Thymus (tissue), 11 donors: ENCODE measurements around the gene LRCH1. TPM values are rescaled to one million over a fixed set of nuclear protein-coding genes. Genes with fewer than 3 reads are reported as not detected.

Experiments used
- DNase-seq, 9 donors: peaks; one replicate each; pipeline ENCODE4 v3.0.0-alpha.2; 2013; ENCODE audit warnings: low spot score in 9 of 9, low read depth in 6 of 9, missing footprints in 1 of 9
- H3K27ac ChIP-seq, 2 donors: one replicate each; pipeline ENCODE4 v1.5.1; 2013; ENCODE audit warnings: control low read depth in 1 of 2, low read depth in 1 of 2, low read length in 1 of 2, mild to moderate bottlenecking in 1 of 2, moderate library complexity in 1 of 2
- H3K27me3 ChIP-seq, 2 donors: one replicate each; pipeline ENCODE4 v1.5.1; 2013; ENCODE audit warnings: low read length in 1 of 2; ENCODE audit not compliant: control insufficient read depth in 2 of 2, insufficient read depth in 1 of 2
- H3K36me3 ChIP-seq, 2 donors: one replicate each; pipeline ENCODE4 v1.5.1; 2013; ENCODE audit warnings: low read length in 1 of 2, mild to moderate bottlenecking in 1 of 2, moderate library complexity in 1 of 2; ENCODE audit not compliant: control insufficient read depth in 2 of 2, insufficient read depth in 2 of 2
- H3K4me1 ChIP-seq, 2 donors: one replicate each; pipeline ENCODE4 v1.5.1; 2013; ENCODE audit warnings: low read length in 2 of 2; ENCODE audit not compliant: control insufficient read depth in 2 of 2, insufficient read depth in 2 of 2
- H3K4me3 ChIP-seq, 2 donors: one replicate each; pipeline ENCODE4 v1.5.1; 2013; ENCODE audit warnings: low read length in 2 of 2, control low read depth in 1 of 2, mild to moderate bottlenecking in 1 of 2
- H3K9me3 ChIP-seq, 2 donors: one replicate each; pipeline ENCODE4 v1.5.1; 2013; ENCODE audit warnings: low read length in 1 of 2, mild to moderate bottlenecking in 1 of 2; ENCODE audit not compliant: control insufficient read depth in 2 of 2, insufficient read depth in 1 of 2
- WGBS: extraction: QIAGEN DNeasy Blood & Tissue Kit; methylation state at CpG from one replicate; pipeline ENCODE4 v1.1.7; 2013; 5-methylcytosine and 5-hydroxymethylcytosine counted together
- polyA plus RNA-seq: library from polyadenylated mRNA; stranded (reverse); fragments of 200-250 nt; gene quantifications from one replicate; pipeline ENCODE4 v1.2.3, GENCODE V29; 2013
- total RNA-seq: library from RNA; stranded (reverse); fragments of 120-200 nt; gene quantifications from one replicate; pipeline ENCODE4 v1.2.4, GENCODE V29; 2013
- donor health status: healthy.

The LRCH1 gene
- total and polyA plus RNA-seq, 2 donors, result 9.1 to 13.7 TPM

GRCh38 chr13:46639033-46639981, 86.3 kb downstream of the LRCH1 start:
- Histone ChIP-seq H3K27me3 (no peaks in the 10 kb centered on the region), H3K9me3 (no peaks in the 10 kb centered on the region), H3K4me3 (no peak overlapping the region), H3K4me1 (peaks cover 0 to 5% of the 10 kb centered on the region in 2 donors), H3K36me3 (no peaks in the 10 kb centered on the region), H3K27ac (no peak overlapping the region)
- 94% methylated on average over 5 of the region's 5 CpGs for WGBS
- no peak for DNase-seq

- Histone ChIP-seq H3K27me3 (no peaks in the 10 kb centered on the region), H3K4me1 (peaks cover 0 to 5% of the 10 kb centered on the region in 2 donors), H3K36me3 (no peaks in the 10 kb centered on the region), H3K27ac (no peak overlapping the region), H3K9me3 (no peaks in the 10 kb centered on the region), H3K4me3 (no peak overlapping the region)
- 95% methylated on average over 4 of the region's 4 CpGs for WGBS
- no peak for DNase-seq
Observed at GRCh38 chr13:46640843-46641242, 87.9 kb downstream of the LRCH1 start.

GRCh38 chr13:46641274-46642081, 88.5 kb downstream of the LRCH1 start:
- no peak for DNase-seq
- no peaks in the 10 kb centered on the region for H3K9me3 ChIP-seq
- 81% methylated on average over 13 of the region's 13 CpGs for WGBS
- H3K27ac ChIP-seq, result no peak overlapping the region
- H3K4me1 ChIP-seq, result peaks cover 0 to 5% of the 10 kb centered on the region in 2 donors
- H3K4me3 ChIP-seq, result no peak overlapping the region
- no peaks in the 10 kb centered on the region for H3K36me3 ChIP-seq
- H3K27me3 ChIP-seq, result no peaks in the 10 kb centered on the region

DNA sequence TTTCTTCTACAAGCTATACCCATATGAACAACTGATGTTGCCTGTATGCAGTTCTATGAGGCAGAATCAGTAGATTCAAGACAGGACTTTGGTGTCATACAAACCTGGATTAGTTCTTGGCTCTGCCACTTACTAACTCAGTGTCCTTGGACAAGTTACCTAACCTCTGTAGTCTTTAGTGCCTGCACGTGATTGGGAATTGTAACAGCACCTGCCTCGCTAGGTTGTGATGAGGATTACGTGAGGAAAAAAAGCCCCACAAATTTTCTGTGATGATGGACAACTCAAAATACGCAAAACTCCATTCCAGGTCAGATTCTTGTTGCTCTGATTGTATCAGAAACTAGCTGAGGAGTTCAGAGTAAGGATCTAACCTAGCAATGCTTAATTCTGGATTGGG, 89.3 kb downstream of the LRCH1 start:
- DNase-seq, result no peak
- 99% methylated on average over 4 of the region's 4 CpGs for WGBS
- Histone ChIP-seq H3K36me3 (no peaks in the 10 kb centered on the region), H3K4me1 (peaks cover 0 to 5% of the 10 kb centered on the region in 2 donors), H3K27me3 (no peaks in the 10 kb centered on the region), H3K27ac (no peak overlapping the region), H3K4me3 (no peak overlapping the region), H3K9me3 (no peaks in the 10 kb centered on the region)

- no peak for DNase-seq
- H3K4me3 ChIP-seq, result no peak overlapping the region
- H3K4me1 ChIP-seq, result peaks cover 0 to 11% of the 10 kb centered on the region in 2 donors
- H3K27me3 ChIP-seq, result no peaks in the 10 kb centered on the region
- 96% methylated on average over 5 of the region's 5 CpGs for WGBS
- no peaks in the 10 kb centered on the region for H3K9me3 ChIP-seq
- no peaks in the 10 kb centered on the region for H3K36me3 ChIP-seq
- no peak overlapping the region for H3K27ac ChIP-seq
Observed at GRCh38 chr13:46643165-46643777, 90.3 kb downstream of the LRCH1 start.

GRCh38 chr13:46644816-46645215, 91.8 kb downstream of the LRCH1 start:
- Histone ChIP-seq H3K4me1 (peaks cover 0 to 11% of the 10 kb centered on the region in 2 donors), H3K27ac (no peak overlapping the region), H3K36me3 (no peaks in the 10 kb centered on the region), H3K9me3 (no peaks in the 10 kb centered on the region), H3K27me3 (no peaks in the 10 kb centered on the region), H3K4me3 (no peak overlapping the region)
- DNase-seq, result no peak

DNA sequence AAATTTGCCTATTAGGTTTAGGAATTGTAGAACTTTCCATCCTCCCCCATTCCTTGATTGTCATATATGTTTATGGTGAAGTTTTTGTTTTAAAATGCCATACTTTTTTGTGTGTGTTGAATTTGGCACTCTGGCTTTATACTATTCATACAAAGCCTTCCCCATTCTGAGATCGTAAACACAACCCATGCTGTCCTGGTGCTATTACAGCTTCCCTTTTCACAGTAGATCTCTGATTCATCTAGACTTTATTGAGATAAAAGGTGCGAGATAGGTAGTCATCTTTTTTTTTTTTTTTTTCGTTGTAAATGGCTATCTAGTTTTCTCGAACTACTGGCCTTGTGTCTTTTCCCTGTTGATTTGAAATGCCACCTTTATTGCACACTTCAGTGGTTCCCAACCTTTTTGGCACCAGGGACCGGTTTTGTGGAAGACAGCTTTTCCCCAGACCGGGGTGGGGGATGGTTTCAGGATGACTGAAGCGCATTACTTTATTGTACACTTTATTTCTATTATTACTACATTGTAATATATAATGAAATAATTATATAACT, 94.6 kb downstream of the LRCH1 start:
- Histone ChIP-seq H3K27me3 (no peaks in the 10 kb centered on the region), H3K27ac (no peak overlapping the region), H3K4me3 (no peak overlapping the region), H3K36me3 (peaks cover 3 to 7% of the 10 kb centered on the region in 2 donors), H3K9me3 (no peaks in the 10 kb centered on the region), H3K4me1 (peaks cover 0 to 6% of the 10 kb centered on the region in 2 donors)
- WGBS, result 91% methylated on average over 7 of the region's 7 CpGs
- DNase-seq, result no peak

DNA sequence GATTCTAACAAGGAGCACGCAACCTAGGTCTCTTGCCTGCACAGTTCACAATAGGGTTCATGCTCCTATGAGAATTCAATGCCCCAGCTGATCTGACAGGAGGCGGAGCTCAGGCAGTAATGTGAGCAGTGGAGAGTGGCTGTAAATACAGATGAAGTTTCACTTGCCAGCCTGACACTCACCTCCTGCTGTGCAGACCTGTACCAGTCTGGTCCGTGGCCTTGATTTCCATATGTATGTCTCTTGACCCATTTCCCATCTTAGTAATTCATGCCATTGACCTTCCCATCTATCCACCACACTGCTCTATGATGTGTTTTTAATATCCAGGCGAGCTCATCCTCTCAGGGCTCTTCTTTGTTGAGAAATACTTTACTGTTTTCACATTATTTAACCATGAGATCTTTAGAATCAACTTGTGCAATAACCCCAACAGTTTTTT, 95.2 kb downstream of the LRCH1 start:
- Histone ChIP-seq H3K36me3 (peaks cover 4 to 7% of the 10 kb centered on the region in 2 donors), H3K27me3 (no peaks in the 10 kb centered on the region), H3K4me1 (peaks cover 0 to 6% of the 10 kb centered on the region in 2 donors), H3K27ac (no peak overlapping the region), H3K4me3 (no peak overlapping the region), H3K9me3 (no peaks in the 10 kb centered on the region)
- WGBS, result 96% methylated on average over 4 of the region's 4 CpGs
- DNase-seq, result peak in 2 of 9 donors; percentile 16 to 30
